HFFc6 (cell line): ENCODE data around the gene SCN3B. TPM values are rescaled to one million over a fixed set of nuclear protein-coding genes. Genes with fewer than 3 reads are reported as not detected.

Source experiments
- DNase-seq: peaks from one replicate; pipeline ENCODE4 v3.0.0-alpha.2; 2018
- H3K27ac Mint-ChIP-seq: 2 replicates; pipeline ENCODE4 v1.8.0; 2020; ENCODE audit warnings: mild to moderate bottlenecking, mixed read lengths
- H3K27me3 Mint-ChIP-seq: 2 replicates; pipeline ENCODE4 v1.8.0; 2021; ENCODE audit warnings: mild to moderate bottlenecking, moderate library complexity, mixed read lengths; ENCODE audit not compliant: insufficient read depth
- H3K36me3 Mint-ChIP-seq: 2 replicates; pipeline ENCODE4 v1.8.0; 2021; ENCODE audit warnings: low read depth, mixed read lengths
- H3K4me1 Mint-ChIP-seq: 2 replicates; pipeline ENCODE4 v1.8.0; 2020; ENCODE audit warnings: low read depth, mixed read lengths
- H3K4me3 Mint-ChIP-seq: 2 replicates; pipeline ENCODE4 v1.8.0; 2020; ENCODE audit warnings: mild to moderate bottlenecking, moderate library complexity, mixed read lengths
- H3K9me3 Mint-ChIP-seq: 2 replicates; pipeline ENCODE4 v1.8.0; 2020; ENCODE audit warnings: mild to moderate bottlenecking, mixed read lengths
- total RNA-seq, 6 experiments: library from RNA; stranded (reverse); fragmentation: NEBNext Ultra II Directional; extraction: Animal tissue kit (Norgen Biotek cat#: 25700); gene quantifications; 2 replicates in 1 of 6; 3 replicates in 5 of 6; pipeline ENCODE4 v1.2.3, GENCODE V29; 2021
- TF ChIP-seq, protein P1 (sequence below): fragments of 200-600 bp; sonication (generic); IDR thresholded peaks from 2 replicates; pipeline ENCODE4 v1.5.0; 2021; ENCODE audit warnings: antibody characterized with exemption, mild to moderate bottlenecking

Gene SCN3B
- total RNA-seq, 6 experiments from 2014 or later = not detected

DNA sequence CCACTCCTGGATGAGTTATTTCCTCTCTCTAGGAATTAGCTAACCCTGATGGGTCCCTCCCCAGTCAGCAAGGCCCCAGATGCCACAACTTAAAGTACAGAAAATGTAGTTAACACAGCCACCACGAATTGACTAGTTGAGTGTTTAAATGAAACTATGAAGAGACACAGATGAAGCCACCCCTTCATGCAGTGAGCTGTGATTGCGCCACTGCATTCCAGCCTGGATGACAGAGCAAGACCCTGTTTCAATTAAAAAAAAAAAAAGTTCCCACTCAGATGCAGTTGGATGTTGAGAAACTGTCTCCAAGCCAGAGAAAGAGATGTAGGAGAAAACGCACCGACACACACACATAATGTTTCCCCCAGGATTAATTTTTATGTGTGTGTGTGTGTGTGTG is 53.3 kb downstream of the SCN3B start:
- Mint-ChIP-seq H3K4me1 (peaks cover 22% of the 10 kb centered on the region), H3K27ac (peak overlapping the region; percentile 66), H3K9me3 (no peaks in the 10 kb centered on the region), H3K27me3 (peaks cover 4% of the 10 kb centered on the region), H3K36me3 (peaks cover 50% of the 10 kb centered on the region), H3K4me3 (no peak overlapping the region)
- TF ChIP-seq, protein P1, sequence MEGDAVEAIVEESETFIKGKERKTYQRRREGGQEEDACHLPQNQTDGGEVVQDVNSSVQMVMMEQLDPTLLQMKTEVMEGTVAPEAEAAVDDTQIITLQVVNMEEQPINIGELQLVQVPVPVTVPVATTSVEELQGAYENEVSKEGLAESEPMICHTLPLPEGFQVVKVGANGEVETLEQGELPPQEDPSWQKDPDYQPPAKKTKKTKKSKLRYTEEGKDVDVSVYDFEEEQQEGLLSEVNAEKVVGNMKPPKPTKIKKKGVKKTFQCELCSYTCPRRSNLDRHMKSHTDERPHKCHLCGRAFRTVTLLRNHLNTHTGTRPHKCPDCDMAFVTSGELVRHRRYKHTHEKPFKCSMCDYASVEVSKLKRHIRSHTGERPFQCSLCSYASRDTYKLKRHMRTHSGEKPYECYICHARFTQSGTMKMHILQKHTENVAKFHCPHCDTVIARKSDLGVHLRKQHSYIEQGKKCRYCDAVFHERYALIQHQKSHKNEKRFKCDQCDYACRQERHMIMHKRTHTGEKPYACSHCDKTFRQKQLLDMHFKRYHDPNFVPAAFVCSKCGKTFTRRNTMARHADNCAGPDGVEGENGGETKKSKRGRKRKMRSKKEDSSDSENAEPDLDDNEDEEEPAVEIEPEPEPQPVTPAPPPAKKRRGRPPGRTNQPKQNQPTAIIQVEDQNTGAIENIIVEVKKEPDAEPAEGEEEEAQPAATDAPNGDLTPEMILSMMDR = no peak
- peak; percentile 68 for DNase-seq

DNA sequence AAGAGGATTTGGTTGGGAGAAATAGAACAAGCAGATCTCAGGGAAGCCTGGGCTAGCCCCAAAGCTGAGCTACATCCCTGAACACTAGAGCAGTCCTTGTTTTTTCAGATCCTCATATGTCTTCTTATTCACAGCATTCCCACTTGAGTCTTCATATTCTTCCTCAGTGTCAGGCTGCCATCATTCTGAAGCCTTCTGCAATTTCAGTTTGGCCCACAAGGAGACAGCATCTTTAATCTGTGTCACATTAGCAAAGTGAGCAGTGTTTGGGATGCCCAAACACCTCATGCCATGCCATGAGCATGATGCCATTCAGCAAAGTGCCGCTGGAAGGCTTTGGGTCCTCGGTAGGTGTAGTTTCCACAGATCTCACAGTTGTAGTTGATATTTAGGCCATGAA is 56.6 kb downstream of the SCN3B start:
- Mint-ChIP-seq H3K9me3 (no peaks in the 10 kb centered on the region), H3K4me3 (no peak overlapping the region), H3K4me1 (peaks cover 40% of the 10 kb centered on the region), H3K27me3 (peaks cover 1% of the 10 kb centered on the region), H3K36me3 (peaks cover 41% of the 10 kb centered on the region), H3K27ac (no peak overlapping the region)
- no peak for DNase-seq
- TF ChIP-seq, protein P1 = peak; percentile 55

DNA sequence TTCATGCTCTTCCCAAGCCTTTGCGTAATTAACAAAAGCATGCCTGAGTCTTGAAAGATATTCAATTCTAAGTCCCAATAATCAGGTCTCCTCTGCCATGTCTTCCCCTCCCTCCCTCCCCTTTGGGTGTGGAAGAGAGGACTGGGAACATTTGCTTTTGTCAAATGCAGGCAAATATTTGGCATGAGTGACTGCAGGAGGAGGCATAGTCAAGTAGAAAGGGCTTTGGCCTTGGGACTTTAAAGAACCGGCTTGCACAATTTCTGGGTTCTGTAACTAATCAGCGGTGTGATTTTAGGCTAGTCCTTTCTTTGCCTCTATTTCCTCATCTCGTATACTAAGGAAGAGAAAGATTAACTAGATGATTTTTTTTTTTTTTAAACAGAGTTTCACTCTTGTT is 59.5 kb downstream of the SCN3B start:
- DNase-seq = no peak
- Mint-ChIP-seq H3K36me3 (peaks cover 50% of the 10 kb centered on the region), H3K4me3 (no peak overlapping the region), H3K27me3 (no peaks in the 10 kb centered on the region; the same call in 1 of the 2 replicates), H3K9me3 (no peaks in the 10 kb centered on the region), H3K4me1 (peaks cover 39% of the 10 kb centered on the region), H3K27ac (no peak overlapping the region)
- TF ChIP-seq, protein P1 = no peak

DNA sequence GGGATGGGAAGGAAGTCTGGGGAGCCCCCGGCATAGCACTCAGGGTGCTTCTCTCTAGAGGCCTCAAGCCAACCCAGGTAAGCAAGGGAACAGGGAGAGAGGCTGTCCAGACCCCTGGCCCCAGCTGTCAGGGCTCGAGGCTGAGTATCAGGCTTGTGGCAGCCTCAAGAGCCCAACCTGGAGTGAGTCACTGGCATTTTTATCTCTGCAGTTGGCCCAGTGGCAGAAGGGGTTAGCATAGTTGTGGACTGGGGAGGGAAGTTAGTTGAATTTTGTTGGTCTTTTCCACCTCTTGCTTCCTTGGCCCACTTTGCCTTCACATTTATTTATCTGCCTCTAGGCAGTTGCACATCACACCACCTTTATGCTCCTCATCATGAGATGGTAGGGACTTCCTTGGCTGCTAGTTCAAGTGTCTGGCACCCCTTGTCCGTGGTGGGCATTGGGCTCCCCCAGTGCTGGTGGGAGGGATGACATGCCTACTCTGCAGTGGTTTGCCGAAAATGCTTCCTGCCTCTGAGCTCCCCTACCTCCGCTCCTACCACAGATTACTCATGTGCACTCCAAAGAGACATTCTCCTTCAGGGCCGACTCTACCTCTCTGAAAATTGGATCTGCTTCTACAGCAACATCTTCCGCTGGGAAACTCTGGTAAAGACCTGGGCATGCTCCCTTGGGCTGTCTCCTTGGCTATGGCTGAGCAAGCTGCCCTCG is 60.1 kb downstream of the SCN3B start:
- H3K27ac Mint-ChIP-seq = peak overlapping the region; percentile 59
- H3K27me3 Mint-ChIP-seq = no peaks in the 10 kb centered on the region; the same call in 1 of the 2 replicates
- H3K36me3 Mint-ChIP-seq = peaks cover 50% of the 10 kb centered on the region
- TF ChIP-seq, protein P1 = no peak; the same call in 1 of the 2 replicates
- peak; percentile 19 for DNase-seq
- H3K9me3 Mint-ChIP-seq = no peaks in the 10 kb centered on the region
- H3K4me3 Mint-ChIP-seq = no peak overlapping the region; the same call in 1 of the 2 replicates
- peaks cover 41% of the 10 kb centered on the region for H3K4me1 Mint-ChIP-seq

DNA sequence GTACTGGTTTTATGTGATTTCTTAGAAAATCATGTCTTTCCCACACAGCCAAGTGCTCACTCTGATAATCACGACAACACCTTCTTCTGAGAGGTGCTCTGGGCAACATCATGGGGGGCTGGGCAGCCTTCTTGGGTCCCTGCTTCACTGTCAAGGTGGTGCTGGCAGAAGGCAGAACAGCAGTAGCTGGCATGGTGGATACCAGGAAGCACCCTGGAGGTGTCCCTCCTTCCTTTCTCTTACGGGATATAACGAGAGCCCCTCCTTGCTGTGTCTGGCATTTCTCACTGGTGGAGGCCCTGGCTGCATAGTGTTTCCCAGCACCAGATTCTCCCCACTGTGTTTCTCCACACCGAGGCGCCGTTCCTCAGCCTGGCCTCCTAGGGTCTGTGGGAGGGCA is 60.9 kb downstream of the SCN3B start:
- Mint-ChIP-seq H3K27ac (peak overlapping the region; percentile 59), H3K4me3 (no peak overlapping the region), H3K27me3 (no peaks in the 10 kb centered on the region; the same call in 1 of the 2 replicates), H3K9me3 (no peaks in the 10 kb centered on the region), H3K4me1 (peaks cover 46% of the 10 kb centered on the region), H3K36me3 (peaks cover 42% of the 10 kb centered on the region)
- no peak for DNase-seq
- TF ChIP-seq, protein P1 = no peak
